Gastrocnemius medialis (tissue), 4 donors: ENCODE data around the gene ERC2.

Experiments used
- CTCF ChIP-seq, 5 experiments: fragments of 450-650 bp in 3 of 5; fragments of 200-600 bp in 2 of 5; sonication (generic) in 2 of 5; IDR thresholded peaks in 4 of 5; conservative IDR thresholded peaks in 1 of 5; 1 replicate in 4 of 5; 2 replicates in 1 of 5; pipeline ENCODE4 v1.5.1; 2016 to 2019; ENCODE audit warnings: antibody characterized with exemption in 5 of 5, mild to moderate bottlenecking in 3 of 5, moderate library complexity in 3 of 5
- POLR2A ChIP-seq, 2 donors: fragments of 450-650 bp; IDR thresholded peaks; one replicate each; pipeline ENCODE4 v1.6.1; 2017; ENCODE audit warnings: antibody characterized with exemption in 2 of 2, mild to moderate bottlenecking in 2 of 2, moderate library complexity in 2 of 2

- TF ChIP-seq CTCF (IDR thresholded peaks at IDR 0.05 in 4 of 5, conservative IDR thresholded peaks at IDR 0.05 in 1 of 5), result no peak
- no peak for TF ChIP-seq POLR2A (IDR thresholded peaks at IDR 0.05)
Measured at GRCh38 chr3:55879901-55880331, 588.4 kb downstream of the ERC2 start.
